Cardiac fibroblast (primary cell): Measurements from ENCODE around the gene ALKBH7.

Experiments used
- DNase-seq, 2 donors: peaks; one replicate each; pipeline versions ENCODE4 v3.0.0 to v3.0.0-alpha.2; 2010; ENCODE audit warnings: low read depth in 2 of 2
- H3K4me3 ChIP-seq, 2 donors: replicated peaks in 1 of 2; 1 replicate in 1 of 2; 2 replicates in 1 of 2; pipeline ENCODE4 v1.5.1; 2011; ENCODE audit warnings: low read depth in 2 of 2, low read length in 2 of 2, mild to moderate bottlenecking in 2 of 2, moderate library complexity in 1 of 2
- TF ChIP-seq, protein P1 (sequence below): IDR thresholded peaks from one replicate; pipeline ENCODE4 v1.5.1; 2011; ENCODE audit warnings: low read depth, mild to moderate bottlenecking, low read length, inconsistent platforms

ALKBH7 gene

DNA sequence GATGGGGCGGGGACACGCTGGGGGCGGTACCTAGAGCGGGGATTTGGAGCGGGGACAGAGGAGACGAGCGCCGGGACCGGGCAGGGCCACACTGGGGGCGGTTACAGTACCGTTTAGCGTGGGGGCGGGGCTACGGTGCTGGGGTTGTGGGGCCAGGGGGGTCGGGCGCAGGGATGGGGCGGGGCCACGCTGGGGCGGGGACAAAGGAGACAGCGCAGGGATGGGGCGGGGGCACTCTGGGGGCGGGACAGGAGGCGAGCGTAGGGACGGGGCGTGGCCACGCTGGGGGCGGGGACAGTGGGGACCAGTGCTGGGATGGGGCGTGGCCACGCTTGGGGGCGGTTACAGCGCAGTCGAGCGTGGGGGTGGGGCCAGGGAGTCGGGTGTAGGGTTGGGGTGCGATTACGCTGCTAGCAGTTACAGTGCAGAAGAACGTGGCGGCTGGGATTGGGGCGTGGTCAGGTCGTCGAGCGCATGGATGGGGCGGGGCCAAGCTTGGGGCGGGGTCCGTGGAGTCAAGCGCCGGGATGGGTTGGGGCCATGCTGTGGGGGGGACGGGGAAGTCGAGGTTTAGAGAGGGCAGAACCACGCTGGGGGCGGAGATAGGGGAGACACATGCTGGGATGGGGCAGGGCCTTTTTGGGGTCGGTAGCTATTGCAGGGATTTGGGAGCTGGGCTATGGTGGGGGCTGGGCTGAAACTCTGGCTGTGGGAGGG is 660 bp downstream of the ALKBH7 start:
- H3K4me3 ChIP-seq, result peak overlapping the region; percentile 59 to 84
- TF ChIP-seq, protein P1, sequence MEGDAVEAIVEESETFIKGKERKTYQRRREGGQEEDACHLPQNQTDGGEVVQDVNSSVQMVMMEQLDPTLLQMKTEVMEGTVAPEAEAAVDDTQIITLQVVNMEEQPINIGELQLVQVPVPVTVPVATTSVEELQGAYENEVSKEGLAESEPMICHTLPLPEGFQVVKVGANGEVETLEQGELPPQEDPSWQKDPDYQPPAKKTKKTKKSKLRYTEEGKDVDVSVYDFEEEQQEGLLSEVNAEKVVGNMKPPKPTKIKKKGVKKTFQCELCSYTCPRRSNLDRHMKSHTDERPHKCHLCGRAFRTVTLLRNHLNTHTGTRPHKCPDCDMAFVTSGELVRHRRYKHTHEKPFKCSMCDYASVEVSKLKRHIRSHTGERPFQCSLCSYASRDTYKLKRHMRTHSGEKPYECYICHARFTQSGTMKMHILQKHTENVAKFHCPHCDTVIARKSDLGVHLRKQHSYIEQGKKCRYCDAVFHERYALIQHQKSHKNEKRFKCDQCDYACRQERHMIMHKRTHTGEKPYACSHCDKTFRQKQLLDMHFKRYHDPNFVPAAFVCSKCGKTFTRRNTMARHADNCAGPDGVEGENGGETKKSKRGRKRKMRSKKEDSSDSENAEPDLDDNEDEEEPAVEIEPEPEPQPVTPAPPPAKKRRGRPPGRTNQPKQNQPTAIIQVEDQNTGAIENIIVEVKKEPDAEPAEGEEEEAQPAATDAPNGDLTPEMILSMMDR, result no peak
- DNase-seq, result peak; percentile 99

DNA sequence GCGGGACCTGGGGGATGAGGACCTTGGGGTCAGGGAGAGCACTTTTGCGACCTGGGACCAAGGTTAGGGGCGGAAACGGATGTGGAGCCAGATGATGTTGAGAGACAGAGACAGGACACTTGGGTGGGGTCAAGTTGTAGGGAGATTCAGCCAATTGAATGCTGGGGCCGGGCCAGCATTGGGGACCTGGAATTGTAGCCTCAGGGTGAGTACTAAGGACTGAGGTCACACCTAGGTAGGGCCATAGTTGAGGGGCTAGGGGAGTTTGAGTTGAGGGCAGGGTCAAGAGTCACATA is 1.2 kb downstream of the ALKBH7 start:
- TF ChIP-seq, protein P1, result no peak
- peak overlapping the region; percentile 52 to 55 for H3K4me3 ChIP-seq
- DNase-seq, result no peak

DNA sequence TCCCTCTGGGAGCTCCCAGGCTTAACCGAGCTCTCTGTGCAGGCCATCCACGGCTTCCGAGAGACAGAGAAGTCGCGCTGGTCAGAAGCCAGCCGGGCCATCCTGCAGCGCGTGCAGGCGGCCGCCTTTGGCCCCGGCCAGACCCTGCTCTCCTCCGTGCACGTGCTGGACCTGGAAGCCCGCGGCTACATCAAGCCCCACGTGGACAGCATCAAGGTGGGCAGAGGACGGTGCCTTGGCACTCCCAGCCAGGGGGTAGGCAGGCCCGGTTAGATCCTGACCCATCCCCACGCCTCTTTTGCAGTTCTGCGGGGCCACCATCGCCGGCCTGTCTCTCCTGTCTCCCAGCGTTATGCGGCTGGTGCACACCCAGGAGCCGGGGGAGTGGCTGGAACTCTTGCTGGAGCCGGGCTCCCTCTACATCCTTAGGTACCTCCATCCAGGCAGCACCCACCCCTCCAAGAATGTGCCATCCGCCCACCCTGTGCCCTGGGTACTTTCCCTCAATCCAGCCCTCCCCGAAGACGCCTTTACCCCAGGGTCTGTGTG is 1.6 kb downstream of the ALKBH7 start:
- TF ChIP-seq, protein P1, result no peak
- peak overlapping the region in 1 of 2 donors; percentile 55 for H3K4me3 ChIP-seq
- DNase-seq, result no peak

DNA sequence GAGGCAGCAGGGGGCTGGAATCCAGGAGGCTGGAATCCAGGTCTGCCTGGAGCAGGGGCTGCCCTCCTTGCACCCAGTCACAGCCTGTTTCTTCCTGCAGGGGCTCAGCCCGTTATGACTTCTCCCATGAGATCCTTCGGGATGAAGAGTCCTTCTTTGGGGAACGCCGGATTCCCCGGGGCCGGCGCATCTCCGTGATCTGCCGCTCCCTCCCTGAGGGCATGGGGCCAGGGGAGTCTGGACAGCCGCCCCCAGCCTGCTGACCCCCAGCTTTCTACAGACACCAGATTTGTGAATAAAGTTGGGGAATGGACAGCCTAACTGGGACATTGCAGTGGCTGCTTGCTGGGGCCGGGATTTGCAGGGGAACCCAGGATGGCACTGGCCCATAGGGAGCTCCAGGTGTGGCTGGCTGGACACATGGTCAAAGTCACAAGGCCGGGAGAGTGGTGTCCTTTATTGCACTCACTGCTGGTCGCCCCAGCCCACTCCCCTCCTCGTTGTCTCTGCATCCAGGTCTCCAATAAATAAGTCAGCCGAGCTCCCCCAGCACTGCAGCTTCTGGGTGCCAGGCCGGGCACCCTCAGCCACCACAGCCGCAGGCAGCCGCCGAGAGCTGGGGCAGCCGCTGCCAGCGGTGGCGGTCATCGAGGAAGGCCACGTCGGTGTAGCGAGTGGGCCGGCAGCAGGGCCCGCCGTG is 2.3 kb downstream of the ALKBH7 start:
- H3K4me3 ChIP-seq, result no peak overlapping the region

DNA sequence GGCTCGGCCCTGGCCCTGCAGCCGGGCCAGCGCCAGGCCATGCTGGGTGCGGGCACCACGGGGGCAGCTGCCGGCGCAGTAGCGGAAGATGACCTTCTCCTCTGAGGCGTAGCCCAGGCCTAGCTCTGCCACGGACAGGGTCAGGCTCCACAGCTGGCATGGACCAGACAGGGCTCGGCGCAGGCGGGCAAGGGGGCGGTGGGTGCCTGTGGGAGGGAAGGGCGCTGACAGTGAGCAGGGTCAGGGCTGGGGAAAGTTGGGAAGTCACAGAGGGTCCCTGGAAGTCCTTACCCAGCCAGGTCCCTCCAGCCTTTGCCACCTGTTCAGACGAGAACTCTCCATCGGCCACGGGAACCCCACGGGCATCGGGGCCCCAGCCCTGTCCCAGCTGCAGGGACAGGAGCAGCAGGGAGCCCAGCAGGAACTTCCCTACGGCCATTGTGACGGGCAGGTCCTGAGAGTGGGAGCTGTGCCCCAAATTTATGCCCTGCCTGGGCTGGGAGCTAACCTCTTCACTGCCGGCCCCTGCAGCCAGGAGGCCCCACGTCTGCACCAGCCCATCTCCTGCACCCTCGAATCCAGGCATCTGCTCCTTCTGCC is 2.9 kb downstream of the ALKBH7 start, which contains the start of gene PSPN:
Gene PSPN (minus strand): TSS at position 523 of the 600 bp plus-strand sequence. CDS start 84 bp downstream, at position 439.
- TF ChIP-seq, protein P1, result no peak
- no peak within 1 kb of the TSS for H3K4me3 ChIP-seq
- DNase-seq, result no peak

More for the DNA sequence above, 2.3 kb downstream of the ALKBH7 start:
- no peak for DNase-seq
- TF ChIP-seq, protein P1, result no peak

DNA sequence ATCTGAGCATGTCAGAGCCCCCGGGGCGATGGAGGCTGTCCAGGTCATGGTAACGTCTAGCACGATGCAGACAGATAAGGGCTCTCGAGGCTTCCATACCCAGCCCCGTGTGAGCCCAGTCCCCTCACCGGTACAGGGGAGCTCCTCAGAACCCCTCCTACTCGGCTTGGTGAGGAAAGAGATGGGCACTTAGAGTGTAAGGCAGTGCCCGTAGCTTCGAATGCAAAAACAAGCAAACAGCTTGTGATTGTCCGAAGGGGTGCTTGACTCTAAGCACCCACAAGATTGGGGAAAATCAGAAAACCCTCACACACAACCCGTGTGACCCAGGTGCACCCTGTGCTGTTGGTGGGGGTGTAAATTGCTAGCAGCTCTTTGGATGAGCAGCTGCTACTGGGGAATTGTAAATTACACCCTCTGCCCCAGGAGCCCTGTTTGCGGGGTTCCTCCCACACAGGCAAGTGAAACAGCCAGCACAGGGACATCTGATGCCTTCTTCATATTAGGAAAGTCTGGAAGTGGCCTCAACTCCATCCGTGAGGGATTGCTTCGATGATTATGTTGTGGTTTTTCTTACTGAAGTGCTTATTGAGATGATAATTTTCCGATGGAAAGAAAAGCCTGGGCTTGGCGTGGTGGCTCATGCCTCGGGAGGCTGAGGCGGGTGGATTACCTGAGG is 4.1 kb downstream of the ALKBH7 start:
- TF ChIP-seq, protein P1, result no peak
- DNase-seq, result no peak
- H3K4me3 ChIP-seq, result no peak overlapping the region
